ENCODE data around the gene U2AF1.
"Not testable (repeated sequence)": the region's sequence is repeated elsewhere in the genome, so short reads cannot be mapped to it uniquely, and the experiment has no call there.

DNA sequence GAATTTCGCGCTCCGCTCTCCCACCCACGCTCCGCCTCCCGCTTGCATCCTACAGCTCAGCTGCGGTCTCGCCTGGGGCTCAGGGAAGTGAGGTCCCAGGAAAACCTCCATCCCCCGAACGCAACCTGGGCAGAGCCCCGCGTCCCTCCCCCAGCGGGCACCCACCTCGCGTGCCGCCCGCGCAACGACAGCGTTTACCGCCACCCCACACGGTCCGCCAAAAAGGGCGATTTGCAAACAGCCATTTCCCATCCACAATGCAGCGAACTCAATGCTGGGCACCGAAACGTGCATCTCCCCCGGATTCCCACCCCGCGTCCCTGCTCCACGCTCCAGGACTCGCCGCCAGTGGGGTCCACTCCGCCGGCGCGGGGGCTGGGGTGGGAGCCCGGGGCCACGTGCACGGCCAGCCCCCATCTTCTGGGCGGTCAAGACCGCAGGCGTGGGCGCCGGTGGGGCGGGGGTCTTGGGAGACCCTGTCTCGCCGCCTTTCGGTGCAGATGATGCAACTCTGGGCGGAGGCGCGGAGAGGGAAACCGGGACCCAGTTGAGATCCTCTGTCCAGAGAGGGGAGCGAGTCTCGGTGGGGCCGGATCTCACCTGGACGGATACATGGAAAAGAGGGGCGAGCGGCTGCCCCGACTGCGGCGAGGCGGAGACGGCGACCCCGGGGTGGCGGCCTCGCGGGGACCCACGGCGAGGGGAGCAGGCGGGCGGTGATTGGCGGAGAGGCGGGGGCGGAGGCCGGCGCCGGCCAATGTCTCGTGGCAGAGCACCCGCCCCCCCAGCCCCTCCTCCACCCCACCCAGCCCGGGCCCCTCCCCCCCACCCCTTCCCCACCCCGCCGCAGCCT lies 32.0 kb downstream of the U2AF1 start, which contains the start of gene CBS:
- TF ChIP-seq, protein P1, sequence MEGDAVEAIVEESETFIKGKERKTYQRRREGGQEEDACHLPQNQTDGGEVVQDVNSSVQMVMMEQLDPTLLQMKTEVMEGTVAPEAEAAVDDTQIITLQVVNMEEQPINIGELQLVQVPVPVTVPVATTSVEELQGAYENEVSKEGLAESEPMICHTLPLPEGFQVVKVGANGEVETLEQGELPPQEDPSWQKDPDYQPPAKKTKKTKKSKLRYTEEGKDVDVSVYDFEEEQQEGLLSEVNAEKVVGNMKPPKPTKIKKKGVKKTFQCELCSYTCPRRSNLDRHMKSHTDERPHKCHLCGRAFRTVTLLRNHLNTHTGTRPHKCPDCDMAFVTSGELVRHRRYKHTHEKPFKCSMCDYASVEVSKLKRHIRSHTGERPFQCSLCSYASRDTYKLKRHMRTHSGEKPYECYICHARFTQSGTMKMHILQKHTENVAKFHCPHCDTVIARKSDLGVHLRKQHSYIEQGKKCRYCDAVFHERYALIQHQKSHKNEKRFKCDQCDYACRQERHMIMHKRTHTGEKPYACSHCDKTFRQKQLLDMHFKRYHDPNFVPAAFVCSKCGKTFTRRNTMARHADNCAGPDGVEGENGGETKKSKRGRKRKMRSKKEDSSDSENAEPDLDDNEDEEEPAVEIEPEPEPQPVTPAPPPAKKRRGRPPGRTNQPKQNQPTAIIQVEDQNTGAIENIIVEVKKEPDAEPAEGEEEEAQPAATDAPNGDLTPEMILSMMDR (conservative IDR thresholded peaks at IDR 0.05; ENCODE audit: low read length) = not testable (repeated sequence)
- TF ChIP-seq EZH2phosphoT487 (IDR thresholded peaks at IDR 0.05; ENCODE audit: borderline replicate concordance, low read depth, low read length) = not testable (repeated sequence)
